SK-N-SH treated with all-trans-retinoic acid at 6 μM for 48 hours (cell line): ENCODE data around the gene UBE2H.

ENCODE experiments used
- ATAC-seq: fragments of 200-7000 bp; cut with Tn5 transposase; 3 replicates; pipeline ENCODE4 v1.9.1; 2020; ENCODE audit warnings: mild to moderate bottlenecking, moderate library complexity
- ARNTL ChIP-seq: fragments of 450-650 bp; formaldehyde crosslinking; IDR thresholded peaks from 2 replicates; pipeline ENCODE4 v1.5.0; 2020; ENCODE audit warnings: low read depth, mild to moderate bottlenecking, moderate library complexity, borderline replicate concordance
- BACH2 ChIP-seq: fragments of 250-450 bp; sonication (Bioruptor Pico); IDR thresholded peaks from 2 replicates; pipeline ENCODE4 v1.9.0; 2021; ENCODE audit warnings: mild to moderate bottlenecking, borderline replicate concordance
- CREB5 ChIP-seq: fragments of 250-450 bp; sonication (Bioruptor Pico); IDR thresholded peaks from 2 replicates; pipeline ENCODE4 v1.5.1; 2020; ENCODE audit warnings: low read depth, mild to moderate bottlenecking, moderate library complexity
- CSDC2 ChIP-seq: fragments of 250-450 bp; sonication (Bioruptor Pico); IDR thresholded peaks from 2 replicates; pipeline ENCODE4 v1.5.0; 2020; ENCODE audit warnings: mild to moderate bottlenecking, moderate library complexity
- CSRNP3 ChIP-seq: fragments of 250-450 bp; sonication (Bioruptor Pico); IDR thresholded peaks from 2 replicates; pipeline ENCODE4 v1.5.1; 2021; ENCODE audit warnings: mild to moderate bottlenecking, moderate library complexity
- ESRRG ChIP-seq: fragments of 250-450 bp; sonication (Bioruptor Pico); IDR thresholded peaks from 2 replicates; pipeline ENCODE4 v1.6.1; 2021; ENCODE audit warnings: mild to moderate bottlenecking
- GLIS3 ChIP-seq: fragments of 250-450 bp; sonication (Bioruptor Pico); IDR thresholded peaks from 2 replicates; pipeline ENCODE4 v1.5.0; 2020; ENCODE audit warnings: mild to moderate bottlenecking, moderate library complexity
- ISL1 ChIP-seq: fragments of 250-450 bp; sonication (Bioruptor Pico); IDR thresholded peaks from 2 replicates; pipeline ENCODE4 v2.1.2; 2022; ENCODE audit warnings: mild to moderate bottlenecking, moderate library complexity
- OSR1 ChIP-seq: fragments of 250-450 bp; sonication (Bioruptor Pico); IDR thresholded peaks from 2 replicates; pipeline ENCODE4 v1.8.0; 2022; ENCODE audit warnings: moderate library complexity, mild to moderate bottlenecking, inconsistent platforms
- PATZ1 ChIP-seq: fragments of 250-450 bp; sonication (Bioruptor Pico); IDR thresholded peaks from 2 replicates; pipeline ENCODE4 v1.8.0; 2020; ENCODE audit warnings: mild to moderate bottlenecking, moderate library complexity, borderline replicate concordance
- POU6F1 ChIP-seq: fragments of 250-450 bp; sonication (Bioruptor Pico); IDR thresholded peaks from 2 replicates; pipeline ENCODE4 v1.8.0; 2021; ENCODE audit warnings: low read depth, mild to moderate bottlenecking, moderate library complexity, borderline replicate concordance
- PPARA ChIP-seq: fragments of 250-450 bp; sonication (Bioruptor Pico); IDR thresholded peaks from 2 replicates; pipeline ENCODE4 v1.5.0; 2020; ENCODE audit warnings: mild to moderate bottlenecking, borderline replicate concordance
- RARB ChIP-seq: fragments of 250-450 bp; sonication (Bioruptor Pico); IDR thresholded peaks from 2 replicates; pipeline ENCODE4 v1.8.0; 2021; ENCODE audit warnings: mild to moderate bottlenecking, moderate library complexity
- SNAI2 ChIP-seq: fragments of 250-450 bp; sonication (Bioruptor Pico); IDR thresholded peaks from 2 replicates; pipeline ENCODE4 v1.5.0; 2020; ENCODE audit warnings: mild to moderate bottlenecking, moderate library complexity
- TCF4 ChIP-seq: fragments of 250-450 bp; sonication (Bioruptor Pico); IDR thresholded peaks from 2 replicates; pipeline ENCODE4 v1.8.0; 2021; ENCODE audit warnings: mild to moderate bottlenecking, moderate library complexity, borderline replicate concordance
- TOX ChIP-seq: fragments of 250-450 bp; sonication (Bioruptor Pico); IDR thresholded peaks from 2 replicates; pipeline ENCODE4 v1.8.0; 2021; ENCODE audit warnings: mild to moderate bottlenecking, moderate library complexity, borderline replicate concordance
- TSHZ2 ChIP-seq: fragments of 250-450 bp; sonication (Bioruptor Pico); IDR thresholded peaks from 2 replicates; pipeline ENCODE4 v1.5.0; 2020; ENCODE audit warnings: mild to moderate bottlenecking, moderate library complexity
- ZC3H10 ChIP-seq: fragments of 250-450 bp; sonication (Bioruptor Pico); IDR thresholded peaks from 2 replicates; pipeline ENCODE4 v1.5.1; 2021; ENCODE audit warnings: mild to moderate bottlenecking, moderate library complexity
- ZFP3 ChIP-seq: fragments of 250-450 bp; sonication (Bioruptor Pico); IDR thresholded peaks from 2 replicates; pipeline ENCODE4 v1.5.0; 2020; ENCODE audit warnings: mild to moderate bottlenecking, moderate library complexity
- ZFP30 ChIP-seq: fragments of 450-650 bp; formaldehyde crosslinking; IDR thresholded peaks from 2 replicates; pipeline ENCODE4 v1.5.0; 2022; ENCODE audit warnings: mild to moderate bottlenecking, moderate library complexity
- ZNF565 ChIP-seq: fragments of 450-650 bp; formaldehyde crosslinking; conservative IDR thresholded peaks from 2 replicates; pipeline ENCODE4 v1.5.0; 2020; ENCODE audit warnings: low read depth, mild to moderate bottlenecking, moderate library complexity
- ZNF70 ChIP-seq: fragments of 450-650 bp; formaldehyde crosslinking; IDR thresholded peaks from 2 replicates; pipeline ENCODE4 v1.5.0; 2020; ENCODE audit warnings: mild to moderate bottlenecking, moderate library complexity
- ZNF8 ChIP-seq: fragments of 450-650 bp; formaldehyde crosslinking; IDR thresholded peaks from 2 replicates; pipeline ENCODE4 v1.5.0; 2020; ENCODE audit warnings: mild to moderate bottlenecking, moderate library complexity

The UBE2H gene

GRCh38 chr7:129832282-129832681 lies 120.5 kb downstream of the UBE2H start (continued):
- TF ChIP-seq TSHZ2 (CRISPR knock-in tag) (no peak), POU6F1 (CRISPR knock-in tag) (no peak)

- TF ChIP-seq ESRRG (CRISPR knock-in tag) (peak; percentile 51; the same call in 1 of the 2 replicates), ZC3H10 (CRISPR knock-in tag) (no peak), GLIS3 (CRISPR knock-in tag) (no peak; the same call in 1 of the 2 replicates), ZFP3 (CRISPR knock-in tag) (peak; percentile 86), TCF4 (no peak), POU6F1 (CRISPR knock-in tag) (0 out of 2 replicates have a peak, but pooled peaks have one; percentile 39), CREB5 (CRISPR knock-in tag) (peak; percentile 99), CSDC2 (CRISPR knock-in tag) (peak; percentile 95), BACH2 (no peak), CSRNP3 (peak; percentile 34; the same call in 1 of the 2 replicates), ARNTL (CRISPR knock-in tag) (no peak), ZFP30 (CRISPR knock-in tag) (0 out of 2 replicates have a peak, but pooled peaks have one; percentile 10), ZNF8 (no peak; the same call in 1 of the 2 replicates), OSR1 (CRISPR knock-in tag) (no peak), TOX (CRISPR knock-in tag) (0 out of 2 replicates have a peak, but pooled peaks have one; percentile 37), SNAI2 (peak; percentile 92), PPARA (CRISPR knock-in tag) (no peak), ISL1 (CRISPR knock-in tag) (peak; percentile 95), TSHZ2 (CRISPR knock-in tag) (peak; percentile 72; the same call in 1 of the 2 replicates), PATZ1 (CRISPR knock-in tag) (0 out of 2 replicates have a peak, but pooled peaks have one; percentile 24), ZNF565 (no peak; the same call in 1 of the 2 replicates), ZNF70 (no peak; the same call in 1 of the 2 replicates), RARB (CRISPR knock-in tag) (no peak)
- ATAC-seq, result peak; percentile 83
Measured at GRCh38 chr7:129831424-129832058, 121.2 kb downstream of the UBE2H start.
